Stomach (tissue), 9 donors: ENCODE results near the gene NDOR1. TPM values are rescaled to one million over a fixed set of nuclear protein-coding genes. Genes with fewer than 3 reads are reported as not detected.

Experiments used
- DNase-seq, 2 donors: peaks; one replicate each; pipeline versions ENCODE4 v3.0.0 to v3.0.0-alpha.2; 2013 to 2019
- H3K27ac ChIP-seq, 5 donors: fragments of 200-600 bp in 4 of 5; sonication (generic) in 4 of 5; one replicate each; pipeline ENCODE4 v1.5.1; 2013 to 2019; ENCODE audit warnings: mild to moderate bottlenecking in 1 of 5, moderate library complexity in 1 of 5
- H3K27me3 ChIP-seq, 3 donors: fragments of 200-600 bp; sonication (generic); one replicate each; pipeline ENCODE4 v1.5.1; 2017 to 2019; ENCODE audit warnings: mixed run types in 1 of 3
- H3K36me3 ChIP-seq, 4 donors: fragments of 200-600 bp; sonication (generic); 1 replicate in 3 of 4; 2 replicates in 1 of 4; pipeline ENCODE4 v1.5.1; 2016 to 2019
- H3K4me1 ChIP-seq, 4 donors: fragments of 200-600 bp; sonication (generic); one replicate each; pipeline ENCODE4 v1.5.1; 2016 to 2019
- H3K4me3 ChIP-seq, 4 donors: fragments of 200-600 bp; sonication (generic) in 3 of 4; one replicate each; pipeline ENCODE4 v1.5.1; 2016 to 2019; ENCODE audit warnings: mild to moderate bottlenecking in 1 of 4
- H3K9me3 ChIP-seq, 4 donors: fragments of 200-600 bp; sonication (generic); one replicate each; pipeline ENCODE4 v1.5.1; 2016 to 2019
- CTCF ChIP-seq, 7 experiments: fragments of 450-650 bp in 4 of 7; fragments of 200-600 bp in 3 of 7; sonication (generic) in 3 of 7; IDR thresholded peaks; one replicate each; pipeline ENCODE4 v1.5.1; 2016 to 2019; ENCODE audit warnings: antibody characterized with exemption in 7 of 7, control low read depth in 2 of 7, mild to moderate bottlenecking in 1 of 7
- EP300 ChIP-seq: sonication (generic); formaldehyde crosslinking; IDR thresholded peaks from one replicate; pipeline ENCODE4 v1.6.1; 2017; ENCODE audit warnings: antibody characterized with exemption
- POLR2A ChIP-seq, 4 donors: fragments of 450-650 bp; IDR thresholded peaks; one replicate each; pipeline ENCODE4 v1.6.1; 2016; ENCODE audit warnings: antibody characterized with exemption in 4 of 4, control low read depth in 2 of 4, mild to moderate bottlenecking in 1 of 4, moderate library complexity in 1 of 4
- POLR2AphosphoS5 ChIP-seq, 3 donors: sonication (generic); formaldehyde crosslinking; IDR thresholded peaks; one replicate each; pipeline ENCODE4 v1.6.1; 2016; ENCODE audit warnings: antibody characterized with exemption in 3 of 3
- WGBS, 5 donors: extraction: QIAGEN DNeasy Blood & Tissue Kit in 3 of 5; methylation state at CpG; one replicate each; pipeline versions ENCODE4 v1.1.5 to v1.1.7; 2013 to 2018; 5-methylcytosine and 5-hydroxymethylcytosine counted together
- intact Hi-C: fragments of 100-400 bp; cut with DNase I; formaldehyde crosslinking; loops from one replicate; pipeline ENCODE4 v1.15.1; 2023; ENCODE audit warnings: low total_unique reads
- polyA plus RNA-seq, 3 donors: library from polyadenylated mRNA; stranded (reverse); fragments of 200-250 nt; gene quantifications; one replicate each; pipeline ENCODE4 v1.2.3, GENCODE V29; 2013
- total RNA-seq, 5 donors: library from RNA; depleted of rRNA; stranded (reverse); fragments of >200 nt; gene quantifications; one replicate each; pipeline versions ENCODE4 v1.1.0 to v1.2.3, GENCODE V29; 2014 to 2016
- donor health status: healthy with polysubstance abuse.
- donor health status: Bipolar disorder and iron deficiency.
- donor health status: healthy.

Gene NDOR1
- total and polyA plus RNA-seq, 8 donors: 0.89 to 105 (median 7.9) TPM

GRCh38 chr9:137161558-137162486 lies 43.7 kb upstream of the NDOR1 start:
- intact Hi-C loops: no loop called here
- H3K9me3 ChIP-seq: no peaks in the 10 kb centered on the region
- peak overlapping the region in 1 of 4 donors; percentile 47 for H3K4me3 ChIP-seq
- DNase-seq: no peak
- H3K27ac ChIP-seq: no peak overlapping the region
- 5 to 7% (median 5%) methylated on average over 45 to 68 of the region's 71 CpGs for WGBS, 5 donors
- peaks cover 19 to 41% (median 32%) of the 10 kb centered on the region in 4 donors for H3K4me1 ChIP-seq
- no peak for TF ChIP-seq CTCF (IDR thresholded peaks at IDR 0.05)
- no peak for TF ChIP-seq POLR2AphosphoS5 (IDR thresholded peaks at IDR 0.05)
- no peak for TF ChIP-seq POLR2A (IDR thresholded peaks at IDR 0.05)
- TF ChIP-seq EP300: no peak
- peaks cover 34 to 100% (median 100%) of the 10 kb centered on the region in 3 donors for H3K27me3 ChIP-seq
- H3K36me3 ChIP-seq: no peaks in the 10 kb centered on the region

- peak; percentile 71 to 73 for DNase-seq
- Histone ChIP-seq H3K36me3 (no peaks in the 10 kb centered on the region), H3K27me3 (peaks cover 43 to 100% (median 100%) of the 10 kb centered on the region in 3 donors), H3K4me1 (peaks cover 26 to 44% (median 38%) of the 10 kb centered on the region in 4 donors), H3K27ac (no peak overlapping the region), H3K4me3 (peak overlapping the region; percentile 28 to 47 (median 28)), H3K9me3 (no peaks in the 10 kb centered on the region)
- TF ChIP-seq CTCF (IDR thresholded peaks at IDR 0.05) (peak in 3 of 7 experiments; percentile 6 to 40 (median 9)), EP300 (no peak), POLR2A (IDR thresholded peaks at IDR 0.05) (no peak), POLR2AphosphoS5 (IDR thresholded peaks at IDR 0.05) (no peak)
- intact Hi-C loops: no loop called here
- WGBS, 5 donors: 6 to 11% (median 7%) methylated on average over 32 to 74 of the region's 74 CpGs
Observed at GRCh38 chr9:137162505-137163364, 42.8 kb upstream of the NDOR1 start.

- H3K36me3 ChIP-seq: no peaks in the 10 kb centered on the region
- no peak for DNase-seq
- H3K4me1 ChIP-seq: peaks cover 32 to 50% (median 44%) of the 10 kb centered on the region in 4 donors
- intact Hi-C loops: no loop called here
- 32 to 47% (median 37%) methylated on average over 15 to 26 of the region's 26 CpGs for WGBS, 5 donors
- peaks cover 45 to 100% (median 100%) of the 10 kb centered on the region in 3 donors for H3K27me3 ChIP-seq
- no peaks in the 10 kb centered on the region for H3K9me3 ChIP-seq
- no peak overlapping the region for H3K27ac ChIP-seq
- H3K4me3 ChIP-seq: peak overlapping the region; percentile 28 to 47 (median 28)
- TF ChIP-seq POLR2A (IDR thresholded peaks at IDR 0.05) (no peak), POLR2AphosphoS5 (IDR thresholded peaks at IDR 0.05) (no peak), CTCF (IDR thresholded peaks at IDR 0.05) (no peak), EP300 (no peak)
Observed at GRCh38 chr9:137163365-137163715, 42.2 kb upstream of the NDOR1 start.

GRCh38 chr9:137163805-137164204 lies 41.7 kb upstream of the NDOR1 start:
- TF ChIP-seq POLR2AphosphoS5 (IDR thresholded peaks at IDR 0.05) (no peak), EP300 (no peak), CTCF (IDR thresholded peaks at IDR 0.05) (no peak), POLR2A (IDR thresholded peaks at IDR 0.05) (no peak)
- Histone ChIP-seq H3K4me3 (no peak overlapping the region), H3K36me3 (no peaks in the 10 kb centered on the region), H3K4me1 (peaks cover 37 to 50% (median 49%) of the 10 kb centered on the region in 4 donors), H3K27ac (no peak overlapping the region), H3K27me3 (peaks cover 45 to 100% (median 100%) of the 10 kb centered on the region in 3 donors), H3K9me3 (no peaks in the 10 kb centered on the region)
- intact Hi-C loops: no loop called here
- WGBS, 5 donors: 76 to 89% (median 87%) methylated on average over 15 to 22 of the region's 22 CpGs
- DNase-seq: no peak
